ENCODE results near the gene KRT17.
"Not testable (repeated sequence)": the region's sequence is repeated elsewhere in the genome, so short reads cannot be mapped to it uniquely, and the experiment has no call there.

Gene KRT17

GRCh38 chr17:41620583-41621434 lies 3.6 kb downstream of the KRT17 start:
- DNase-seq (ENCODE audit: low read depth in 2 of 2): no peak

GRCh38 chr17:41619927-41620582 lies 4.3 kb downstream of the KRT17 start:
- DNase-seq (ENCODE audit: low read depth in 2 of 2): not testable (repeated sequence)

GRCh38 chr17:41619036-41619926 lies 5.1 kb downstream of the KRT17 start:
- no peak for DNase-seq (ENCODE audit: low read depth in 2 of 2)

- DNase-seq (ENCODE audit: low read depth in 2 of 2): no peak
Observed at GRCh38 chr17:41618341-41619035, 5.9 kb downstream of the KRT17 start.

GRCh38 chr17:41617698-41618097 lies 6.7 kb downstream of the KRT17 start:
- DNase-seq (ENCODE audit: low read depth in 2 of 2): no peak

GRCh38 chr17:41617136-41617535 lies 7.2 kb downstream of the KRT17 start:
- DNase-seq (ENCODE audit: low read depth in 2 of 2): no peak

GRCh38 chr17:41616486-41616885 lies 7.9 kb downstream of the KRT17 start:
- not testable (repeated sequence) for DNase-seq (ENCODE audit: low read depth in 2 of 2)

GRCh38 chr17:41615454-41615853 lies 8.9 kb downstream of the KRT17 start:
- no peak for DNase-seq (ENCODE audit: low read depth in 2 of 2)

- DNase-seq (ENCODE audit: low read depth in 2 of 2): not testable (repeated sequence)
Observed at GRCh38 chr17:41614767-41615166, 9.6 kb downstream of the KRT17 start.

GRCh38 chr17:41614098-41614497 lies 10.3 kb downstream of the KRT17 start:
- DNase-seq (ENCODE audit: low read depth in 2 of 2): no peak

- no peak for DNase-seq (ENCODE audit: low read depth in 2 of 2)
Observed at GRCh38 chr17:41613277-41614082, 10.9 kb downstream of the KRT17 start.

- DNase-seq (ENCODE audit: low read depth in 2 of 2): not testable (repeated sequence)
Observed at GRCh38 chr17:41612376-41613160, 11.8 kb downstream of the KRT17 start, which contains the start of gene KRT16. Gene KRT16 (minus strand): TSS chr17:41612767. CDS start chr17:41612688, 79 bp downstream.

- no peak for DNase-seq (ENCODE audit: low read depth in 2 of 2)
Observed at GRCh38 chr17:41610965-41611640, 13.3 kb downstream of the KRT17 start.

GRCh38 chr17:41610061-41610517 lies 14.3 kb downstream of the KRT17 start:
- DNase-seq (ENCODE audit: low read depth in 2 of 2): not testable (repeated sequence)

GRCh38 chr17:41606930-41607329 lies 17.4 kb downstream of the KRT17 start:
- DNase-seq (ENCODE audit: low read depth in 2 of 2): not testable (repeated sequence)

- DNase-seq (ENCODE audit: low read depth in 2 of 2): no peak
Observed at GRCh38 chr17:41602524-41602923, 21.9 kb downstream of the KRT17 start.

GRCh38 chr17:41600318-41600717 lies 24.1 kb downstream of the KRT17 start:
- DNase-seq (ENCODE audit: low read depth in 2 of 2): no peak

GRCh38 chr17:41599680-41600079 lies 24.7 kb downstream of the KRT17 start:
- DNase-seq (ENCODE audit: low read depth in 2 of 2): no peak

- no peak for DNase-seq (ENCODE audit: low read depth in 2 of 2)
Observed at GRCh38 chr17:41595585-41595984, 28.8 kb downstream of the KRT17 start.

Data from stimulated activated CD8-positive, alpha-beta memory T cell treated with anti-CD3 and anti-CD28 coated beads, Interleukin-7, amount 100 ng/mL, for 4 hours (primary cell).